Liver (tissue), 9 donors: ENCODE measurements around the gene TACR2. TPM values are rescaled to one million over a fixed set of nuclear protein-coding genes. Genes with fewer than 3 reads are reported as not detected.

Experiments
- DNase-seq: peaks from one replicate; pipeline ENCODE4 v3.0.0-alpha.2; 2017; ENCODE audit warnings: low spot score
- H3K27ac ChIP-seq, 2 donors: one replicate each; pipeline ENCODE4 v1.7.0; 2013; ENCODE audit warnings: inconsistent platforms in 2 of 2, low read length in 2 of 2, control low read depth in 1 of 2, low read depth in 1 of 2, mild to moderate bottlenecking in 1 of 2
- H3K27me3 ChIP-seq, 4 donors: one replicate each; pipeline versions ENCODE4 v1.6.1 to v1.7.0; 2013; ENCODE audit warnings: low read length in 3 of 4, inconsistent platforms in 1 of 4, mild to moderate bottlenecking in 1 of 4, moderate library complexity in 1 of 4; ENCODE audit not compliant: control insufficient read depth in 4 of 4, insufficient read depth in 4 of 4
- H3K36me3 ChIP-seq, 4 donors: one replicate each; pipeline versions ENCODE4 v1.6.1 to v1.7.0; 2013; ENCODE audit warnings: low read length in 3 of 4, mild to moderate bottlenecking in 3 of 4, low read depth in 1 of 4, moderate library complexity in 1 of 4; ENCODE audit not compliant: control insufficient read depth in 4 of 4, insufficient read depth in 3 of 4
- H3K4me1 ChIP-seq, 4 donors: one replicate each; pipeline versions ENCODE4 v1.6.1 to v1.7.0; 2013; ENCODE audit warnings: low read length in 3 of 4, mild to moderate bottlenecking in 3 of 4, moderate library complexity in 1 of 4; ENCODE audit not compliant: control insufficient read depth in 4 of 4, insufficient read depth in 4 of 4
- H3K4me3 ChIP-seq, 3 donors: one replicate each; pipeline versions ENCODE4 v1.6.1 to v1.7.0; 2013; ENCODE audit warnings: low read length in 3 of 3, control low read depth in 1 of 3, low read depth in 1 of 3, mild to moderate bottlenecking in 1 of 3
- H3K9ac ChIP-seq, 2 donors: one replicate each; pipeline ENCODE4 v1.7.0; 2013; ENCODE audit warnings: low read length in 2 of 2, mild to moderate bottlenecking in 2 of 2, moderate library complexity in 2 of 2, control low read depth in 1 of 2, low read depth in 1 of 2
- H3K9me3 ChIP-seq, 4 donors: one replicate each; pipeline versions ENCODE4 v1.6.1 to v1.7.0; 2013; ENCODE audit warnings: low read length in 3 of 4; ENCODE audit not compliant: control insufficient read depth in 4 of 4
- EGR1 ChIP-seq, 2 donors: IDR thresholded peaks; 2 replicates each; pipeline ENCODE4 v1.6.1; 2016 to 2018; ENCODE audit warnings: antibody characterized with exemption in 2 of 2, low read depth in 2 of 2
- FOXA1 ChIP-seq: IDR thresholded peaks from 2 replicates; pipeline ENCODE4 v1.6.1; 2016; ENCODE audit warnings: antibody characterized with exemption
- FOXA2 ChIP-seq: IDR thresholded peaks from 2 replicates; pipeline ENCODE4 v1.6.1; 2016; ENCODE audit warnings: antibody characterized with exemption
- GABPA ChIP-seq, 2 donors: IDR thresholded peaks in 1 of 2; conservative IDR thresholded peaks in 1 of 2; 2 replicates each; pipeline ENCODE4 v1.6.1; 2016; ENCODE audit warnings: antibody characterized with exemption in 2 of 2, mild to moderate bottlenecking in 1 of 2, moderate library complexity in 1 of 2
- HNF4G ChIP-seq: IDR thresholded peaks from 2 replicates; pipeline ENCODE4 v1.6.1; 2016; ENCODE audit warnings: antibody characterized with exemption
- JUND ChIP-seq, 2 donors: IDR thresholded peaks; 2 replicates each; pipeline ENCODE4 v1.6.1; 2016; ENCODE audit warnings: antibody characterized with exemption in 2 of 2
- MAX ChIP-seq: IDR thresholded peaks from 2 replicates; pipeline ENCODE4 v1.6.1; 2016; ENCODE audit warnings: antibody characterized with exemption
- NR2F2 ChIP-seq: IDR thresholded peaks from 2 replicates; pipeline ENCODE4 v1.6.1; 2016; ENCODE audit warnings: antibody characterized with exemption
- RAD21 ChIP-seq, 2 donors: IDR thresholded peaks; 2 replicates each; pipeline ENCODE4 v1.6.1; 2016; ENCODE audit warnings: antibody characterized with exemption in 2 of 2, mild to moderate bottlenecking in 2 of 2
- REST ChIP-seq: IDR thresholded peaks from 2 replicates; pipeline ENCODE4 v1.6.1; 2016; ENCODE audit warnings: antibody characterized with exemption, mild to moderate bottlenecking
- RXRA ChIP-seq, 2 donors: IDR thresholded peaks; 2 replicates each; pipeline ENCODE4 v1.6.1; 2017 to 2018; ENCODE audit warnings: antibody characterized with exemption in 2 of 2, mild to moderate bottlenecking in 1 of 2
- TAF1 ChIP-seq: conservative IDR thresholded peaks from 2 replicates; pipeline ENCODE4 v1.6.1; 2016; ENCODE audit warnings: antibody characterized with exemption, mild to moderate bottlenecking
- YY1 ChIP-seq: IDR thresholded peaks from 2 replicates; pipeline ENCODE4 v1.6.1; 2016; ENCODE audit warnings: antibody characterized with exemption, mild to moderate bottlenecking
- ZBTB33 ChIP-seq: IDR thresholded peaks from 2 replicates; pipeline ENCODE4 v1.6.1; 2016; ENCODE audit warnings: antibody characterized with exemption
- WGBS: extraction: QIAGEN DNeasy Blood & Tissue Kit; methylation state at CpG from one replicate; pipeline ENCODE4 v1.1.7; 2013; 5-methylcytosine and 5-hydroxymethylcytosine counted together
- polyA plus RNA-seq, 2 donors: library from polyadenylated mRNA; stranded (reverse) in 1 of 2; unstranded in 1 of 2; fragments of 200-250 nt in 1 of 2; fragments of >200 nt in 1 of 2; fragmentation: Nextera tagmentation in 1 of 2; extraction: Ambion mirVana in 1 of 2; gene quantifications; one replicate each; pipeline versions ENCODE4 v1.2.1 to v1.2.3, GENCODE V29; 2013 to 2015
- total RNA-seq, 2 donors: library from RNA; depleted of rRNA; stranded (reverse); fragments of >200 nt; gene quantifications; one replicate each; pipeline ENCODE4 v1.2.3, GENCODE V29; 2014
- TF ChIP-seq, protein P1 (sequence below): IDR thresholded peaks from 2 replicates; pipeline ENCODE4 v1.6.1; 2016; ENCODE audit warnings: antibody characterized with exemption
- TF ChIP-seq, protein P2 (sequence below): fragments of 150-350 bp; IDR thresholded peaks from 2 replicates; pipeline ENCODE4 v1.5.1; 2017; ENCODE audit warnings: improper control_type of control experiment, low read depth, low read length; ENCODE audit not compliant: missing input control
- donor health status: healthy.
- donor health status: healthy.
- donor health status: healthy.
- donor health status: healthy.
- donor health status: healthy.

TACR2 gene
- total and polyA plus RNA-seq, 4 donors: 0.08 to 0.18 (median 0.12) TPM; not detected in 1

- TF ChIP-seq REST (no peak), MAX (no peak), RAD21 (IDR thresholded peaks at IDR 0.05) (no peak)
- TF ChIP-seq, protein P1, sequence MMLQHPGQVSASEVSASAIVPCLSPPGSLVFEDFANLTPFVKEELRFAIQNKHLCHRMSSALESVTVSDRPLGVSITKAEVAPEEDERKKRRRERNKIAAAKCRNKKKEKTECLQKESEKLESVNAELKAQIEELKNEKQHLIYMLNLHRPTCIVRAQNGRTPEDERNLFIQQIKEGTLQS: no peak
These were observed 15.3 kb downstream of the TACR2 start (continued) for GRCh38 chr10:69401416-69401815.

DNA sequence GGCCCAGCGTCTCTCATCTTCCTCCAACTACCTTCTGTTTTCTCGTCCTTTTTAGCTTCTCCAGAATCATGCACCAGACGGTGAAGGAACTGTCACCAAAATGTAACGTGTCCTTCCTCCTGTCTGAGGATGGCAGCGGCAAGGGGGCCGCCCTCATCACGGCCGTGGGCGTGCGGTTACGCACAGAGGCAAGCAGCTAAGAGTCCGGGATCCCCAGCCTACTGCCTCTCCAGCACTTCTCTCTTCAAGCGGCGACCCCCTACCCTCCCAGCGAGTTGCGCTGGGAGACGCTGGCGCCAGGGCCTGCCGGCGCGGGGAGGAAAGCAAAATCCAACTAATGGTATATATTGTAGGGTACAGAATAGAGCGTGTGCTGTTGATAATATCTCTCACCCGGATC, 15.8 kb downstream of the TACR2 start:
- WGBS: 96% methylated on average over 23 of the region's 23 CpGs

GRCh38 chr10:69398466-69398865, 18.3 kb downstream of the TACR2 start:
- no peak for DNase-seq
- peak overlapping the region; percentile 48 to 51 for H3K27ac ChIP-seq
- no peak overlapping the region for H3K9ac ChIP-seq
- H3K36me3 ChIP-seq: peaks cover 0 to 4% (median 0%) of the 10 kb centered on the region in 4 donors
- no peaks in the 10 kb centered on the region for H3K9me3 ChIP-seq
- no peak overlapping the region for H3K4me3 ChIP-seq
- 80% methylated on average over 16 of the region's 16 CpGs for WGBS
- H3K4me1 ChIP-seq: no peaks in the 10 kb centered on the region
- no peaks in the 10 kb centered on the region for H3K27me3 ChIP-seq
- TF ChIP-seq, protein P1: no peak
- TF ChIP-seq YY1 (no peak), EGR1 (IDR thresholded peaks at IDR 0.05; ENCODE audit: low read depth in 2 of 2) (no peak), FOXA2 (no peak), RXRA (IDR thresholded peaks at IDR 0.05) (no peak), GABPA (IDR thresholded peaks at IDR 0.05 in 1 of 2, conservative IDR thresholded peaks at IDR 0.05 in 1 of 2) (no peak), JUND (IDR thresholded peaks at IDR 0.05) (no peak), HNF4G (no peak), TAF1 (no peak), FOXA1 (no peak), NR2F2 (no peak), RAD21 (IDR thresholded peaks at IDR 0.05) (no peak), MAX (no peak)
- TF ChIP-seq, protein P2, sequence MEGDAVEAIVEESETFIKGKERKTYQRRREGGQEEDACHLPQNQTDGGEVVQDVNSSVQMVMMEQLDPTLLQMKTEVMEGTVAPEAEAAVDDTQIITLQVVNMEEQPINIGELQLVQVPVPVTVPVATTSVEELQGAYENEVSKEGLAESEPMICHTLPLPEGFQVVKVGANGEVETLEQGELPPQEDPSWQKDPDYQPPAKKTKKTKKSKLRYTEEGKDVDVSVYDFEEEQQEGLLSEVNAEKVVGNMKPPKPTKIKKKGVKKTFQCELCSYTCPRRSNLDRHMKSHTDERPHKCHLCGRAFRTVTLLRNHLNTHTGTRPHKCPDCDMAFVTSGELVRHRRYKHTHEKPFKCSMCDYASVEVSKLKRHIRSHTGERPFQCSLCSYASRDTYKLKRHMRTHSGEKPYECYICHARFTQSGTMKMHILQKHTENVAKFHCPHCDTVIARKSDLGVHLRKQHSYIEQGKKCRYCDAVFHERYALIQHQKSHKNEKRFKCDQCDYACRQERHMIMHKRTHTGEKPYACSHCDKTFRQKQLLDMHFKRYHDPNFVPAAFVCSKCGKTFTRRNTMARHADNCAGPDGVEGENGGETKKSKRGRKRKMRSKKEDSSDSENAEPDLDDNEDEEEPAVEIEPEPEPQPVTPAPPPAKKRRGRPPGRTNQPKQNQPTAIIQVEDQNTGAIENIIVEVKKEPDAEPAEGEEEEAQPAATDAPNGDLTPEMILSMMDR: no peak

More for the DNA sequence above, 15.8 kb downstream of the TACR2 start:
- Histone ChIP-seq H3K27ac (no peak overlapping the region), H3K9ac (no peak overlapping the region), H3K4me3 (no peak overlapping the region), H3K36me3 (peaks cover 0 to 4% (median 0%) of the 10 kb centered on the region in 4 donors), H3K27me3 (no peaks in the 10 kb centered on the region), H3K4me1 (no peaks in the 10 kb centered on the region), H3K9me3 (no peaks in the 10 kb centered on the region)
- TF ChIP-seq, protein P1: no peak
- TF ChIP-seq EGR1 (IDR thresholded peaks at IDR 0.05; ENCODE audit: low read depth in 2 of 2): no peak
- TF ChIP-seq ZBTB33: no peak
- TF ChIP-seq FOXA2: no peak
- no peak for TF ChIP-seq YY1
- DNase-seq: no peak
